Stimulated activated CD8-positive, alpha-beta memory T cell treated with anti-CD3 and anti-CD28 coated beads, Interleukin-4, amount 100 ng/mL, for 48 hours (primary cell): ENCODE measurements around the gene UFSP1.
A peak's percentile ranks its signal among the peaks of the same experiment; 100 is the strongest.
"Not testable (repeated sequence)": the region's sequence is repeated elsewhere in the genome, so short reads cannot be mapped to it uniquely, and the experiment has no call there.

Experiments
- DNase-seq: peaks from one replicate; pipeline ENCODE4 v3.0.0-alpha.2; 2020

UFSP1 gene

GRCh38 chr7:100879685-100880261 lies 9.7 kb downstream of the UFSP1 start:
- no peak for DNase-seq

GRCh38 chr7:100878685-100879084 lies 10.8 kb downstream of the UFSP1 start:
- no peak for DNase-seq

GRCh38 chr7:100878013-100878412 lies 11.5 kb downstream of the UFSP1 start:
- DNase-seq = no peak

GRCh38 chr7:100875356-100875751 lies 14.2 kb downstream of the UFSP1 start:
- no peak for DNase-seq

- peak; percentile 99 for DNase-seq
These were observed 14.7 kb downstream of the UFSP1 start, which contains the start of gene SRRT for GRCh38 chr7:100874577-100875355. SRRT (plus strand) TSS chr7:100875103; CDS start chr7:100875591, 488 bp downstream.

GRCh38 chr7:100874300-100874576 lies 15.3 kb downstream of the UFSP1 start:
- no peak for DNase-seq

- DNase-seq = no peak
These were observed 15.8 kb downstream of the UFSP1 start for GRCh38 chr7:100873599-100874299.

GRCh38 chr7:100867776-100868485 lies 21.6 kb downstream of the UFSP1 start:
- DNase-seq = no peak

- peak; percentile 86 for DNase-seq
These were observed 22.3 kb downstream of the UFSP1 start, which contains the start of gene TRIP6 for GRCh38 chr7:100867040-100867775. TRIP6 (plus strand) TSS chr7:100867387; CDS start chr7:100867498, 111 bp downstream.

GRCh38 chr7:100866729-100867039 lies 22.8 kb downstream of the UFSP1 start:
- DNase-seq = no peak

GRCh38 chr7:100865938-100866728 lies 23.4 kb downstream of the UFSP1 start:
- DNase-seq = peak; percentile 59

- DNase-seq = no peak
These were observed 24.1 kb downstream of the UFSP1 start for GRCh38 chr7:100865372-100865911.

GRCh38 chr7:100864263-100864845 lies 25.2 kb downstream of the UFSP1 start:
- no peak for DNase-seq

- DNase-seq = no peak
These were observed 26.0 kb downstream of the UFSP1 start for GRCh38 chr7:100863406-100863950.

- no peak for DNase-seq
These were observed 27.9 kb downstream of the UFSP1 start for GRCh38 chr7:100861616-100861985.

GRCh38 chr7:100860702-100861615 lies 28.6 kb downstream of the UFSP1 start:
- no peak for DNase-seq

- no peak for DNase-seq
These were observed 29.7 kb downstream of the UFSP1 start for GRCh38 chr7:100859856-100860255.

- DNase-seq = no peak
These were observed 32.6 kb downstream of the UFSP1 start for GRCh38 chr7:100856871-100857282.

GRCh38 chr7:100855515-100855914 lies 34.0 kb downstream of the UFSP1 start:
- DNase-seq = no peak

GRCh38 chr7:100854899-100855298 lies 34.6 kb downstream of the UFSP1 start:
- DNase-seq = not testable (repeated sequence)
